Karpas-422 (cell line): Measurements from ENCODE around the gene ZIC1. TPM values are rescaled to one million over a fixed set of nuclear protein-coding genes. Genes with fewer than 3 reads are reported as not detected.

Experiments
- DNase-seq: peaks from one replicate; pipeline ENCODE4 v3.0.0-alpha.2; 2015
- H2AFZ ChIP-seq: fragments of 200-600 bp; sonication (generic); 2 replicates; pipeline ENCODE4 v1.6.1; 2014; ENCODE audit warnings: antibody characterized with exemption, low read length, mixed read lengths
- H3K27ac ChIP-seq: fragments of 200-600 bp; sonication (generic); 2 replicates; pipeline ENCODE4 v1.5.1; 2014; ENCODE audit warnings: mild to moderate bottlenecking, low read length, moderate library complexity
- H3K27me3 ChIP-seq: fragments of 200-600 bp; sonication (generic); 2 replicates; pipeline ENCODE4 v1.6.1; 2014; ENCODE audit warnings: low read length, mixed read lengths
- H3K36me3 ChIP-seq: fragments of 200-600 bp; sonication (generic); 2 replicates; pipeline ENCODE4 v1.6.1; 2014; ENCODE audit warnings: low read length, mixed read lengths; ENCODE audit not compliant: insufficient read depth
- H3K4me1 ChIP-seq: fragments of 200-600 bp; sonication (generic); 2 replicates; pipeline ENCODE4 v1.6.1; 2014; ENCODE audit warnings: mild to moderate bottlenecking, low read length, mixed read lengths
- H3K4me2 ChIP-seq: fragments of 200-600 bp; sonication (generic); 2 replicates; pipeline ENCODE4 v1.6.1; 2014; ENCODE audit warnings: low read length, low read depth, mild to moderate bottlenecking; ENCODE audit not compliant: poor library complexity, severe bottlenecking
- H3K4me3 ChIP-seq: fragments of 200-600 bp; sonication (generic); 2 replicates; pipeline ENCODE4 v1.5.1; 2014; ENCODE audit warnings: mild to moderate bottlenecking, antibody characterized with exemption, low read length, mixed read lengths
- H3K79me2 ChIP-seq: fragments of 200-600 bp; sonication (generic); 2 replicates; pipeline ENCODE4 v1.6.1; 2014; ENCODE audit warnings: mild to moderate bottlenecking, low read length, mixed read lengths
- H3K9ac ChIP-seq: fragments of 200-600 bp; sonication (generic); 2 replicates; pipeline ENCODE4 v1.6.0; 2014; ENCODE audit warnings: low read length
- H3K9me2 ChIP-seq: fragments of 200-600 bp; sonication (generic), shearing (Covaris generic); replicated peaks from 2 replicates; pipeline ENCODE4 v1.6.0; 2014; ENCODE audit warnings: mild to moderate bottlenecking, low read length, moderate library complexity; ENCODE audit not compliant: insufficient read depth
- H3K9me3 ChIP-seq: fragments of 300-700, 200-600 bp; sonication (generic); 2 replicates; pipeline ENCODE4 v1.6.1; 2014; ENCODE audit warnings: low read length, mixed read lengths
- H4K20me1 ChIP-seq: fragments of 200-600 bp; sonication (generic); 2 replicates; pipeline ENCODE4 v1.6.1; 2014; ENCODE audit warnings: mild to moderate bottlenecking, antibody characterized with exemption, low read length, low read depth; ENCODE audit not compliant: insufficient read depth
- total RNA-seq: library from RNA; depleted of rRNA; stranded (reverse); fragments of >200 nt; shearing (Covaris generic); gene quantifications from 2 replicates; pipeline ENCODE4 v1.2.3, GENCODE V29; 2014; ENCODE audit warnings: low replicate concordance

The ZIC1 gene
- total RNA-seq, 1 experiment from 2014 or later: not detected

- Histone ChIP-seq H3K9me3 (no peaks in the 10 kb centered on the region; the same call in 1 of the 2 replicates), H3K4me1 (no peaks in the 10 kb centered on the region), H3K27me3 (no peaks in the 10 kb centered on the region), H3K9ac (no peak overlapping the region), H4K20me1 (no peaks in the 10 kb centered on the region), H3K9me2 (no peaks in the 10 kb centered on the region), H3K4me2 (no peak overlapping the region), H3K4me3 (no peak overlapping the region), H3K36me3 (no peaks in the 10 kb centered on the region), H3K79me2 (no peaks in the 10 kb centered on the region), H3K27ac (no peak overlapping the region), H2AFZ (no peak overlapping the region)
- no peak for DNase-seq
Observed at GRCh38 chr3:147410116-147410525, 956 bp downstream of the ZIC1 start.

- H3K4me2 ChIP-seq: no peak overlapping the region
- H3K9ac ChIP-seq: no peak overlapping the region
- H3K9me3 ChIP-seq: no peaks in the 10 kb centered on the region; the same call in 1 of the 2 replicates
- H3K27me3 ChIP-seq: no peaks in the 10 kb centered on the region
- no peak for DNase-seq
- no peaks in the 10 kb centered on the region for H4K20me1 ChIP-seq
- H3K9me2 ChIP-seq: no peaks in the 10 kb centered on the region
- no peaks in the 10 kb centered on the region for H3K4me1 ChIP-seq
- no peak overlapping the region for H3K27ac ChIP-seq
- H3K4me3 ChIP-seq: no peak overlapping the region
- no peak overlapping the region for H2AFZ ChIP-seq
- no peaks in the 10 kb centered on the region for H3K79me2 ChIP-seq
- H3K36me3 ChIP-seq: no peaks in the 10 kb centered on the region
Observed at GRCh38 chr3:147410526-147411237, 1.5 kb downstream of the ZIC1 start.

- no peak for DNase-seq
- Histone ChIP-seq H3K79me2 (no peaks in the 10 kb centered on the region), H3K4me2 (no peak overlapping the region), H3K27ac (no peak overlapping the region), H3K4me3 (no peak overlapping the region), H3K9me2 (no peaks in the 10 kb centered on the region), H3K9ac (no peak overlapping the region), H4K20me1 (no peaks in the 10 kb centered on the region), H2AFZ (no peak overlapping the region), H3K9me3 (no peaks in the 10 kb centered on the region; the same call in 1 of the 2 replicates), H3K27me3 (no peaks in the 10 kb centered on the region), H3K36me3 (no peaks in the 10 kb centered on the region), H3K4me1 (no peaks in the 10 kb centered on the region)
Observed at GRCh38 chr3:147411238-147411814, 2.2 kb downstream of the ZIC1 start.

GRCh38 chr3:147411815-147412241 lies 2.7 kb downstream of the ZIC1 start:
- H3K4me2 ChIP-seq: no peak overlapping the region
- H3K79me2 ChIP-seq: no peaks in the 10 kb centered on the region
- H3K27me3 ChIP-seq: no peaks in the 10 kb centered on the region
- H3K36me3 ChIP-seq: no peaks in the 10 kb centered on the region
- H3K9me3 ChIP-seq: no peaks in the 10 kb centered on the region; the same call in 1 of the 2 replicates
- no peaks in the 10 kb centered on the region for H3K9me2 ChIP-seq
- H3K4me1 ChIP-seq: no peaks in the 10 kb centered on the region
- no peak overlapping the region for H3K9ac ChIP-seq
- no peak overlapping the region for H3K27ac ChIP-seq
- H2AFZ ChIP-seq: no peak overlapping the region
- H4K20me1 ChIP-seq: no peaks in the 10 kb centered on the region
- no peak overlapping the region for H3K4me3 ChIP-seq
- no peak for DNase-seq

GRCh38 chr3:147412261-147412916 lies 3.2 kb downstream of the ZIC1 start:
- H4K20me1 ChIP-seq: no peaks in the 10 kb centered on the region
- H3K9me3 ChIP-seq: no peaks in the 10 kb centered on the region; the same call in 1 of the 2 replicates
- H2AFZ ChIP-seq: no peak overlapping the region
- no peaks in the 10 kb centered on the region for H3K79me2 ChIP-seq
- no peaks in the 10 kb centered on the region for H3K9me2 ChIP-seq
- H3K4me1 ChIP-seq: no peaks in the 10 kb centered on the region
- H3K36me3 ChIP-seq: no peaks in the 10 kb centered on the region
- no peak overlapping the region for H3K4me3 ChIP-seq
- no peak overlapping the region for H3K9ac ChIP-seq
- no peak overlapping the region for H3K27ac ChIP-seq
- no peaks in the 10 kb centered on the region for H3K27me3 ChIP-seq
- no peak overlapping the region for H3K4me2 ChIP-seq
- DNase-seq: no peak

GRCh38 chr3:147412917-147413685 lies 3.9 kb downstream of the ZIC1 start:
- Histone ChIP-seq H3K9me3 (no peaks in the 10 kb centered on the region; the same call in 1 of the 2 replicates), H3K27me3 (no peaks in the 10 kb centered on the region), H3K4me2 (no peak overlapping the region), H3K9me2 (no peaks in the 10 kb centered on the region), H4K20me1 (no peaks in the 10 kb centered on the region), H3K27ac (no peak overlapping the region), H3K36me3 (no peaks in the 10 kb centered on the region), H3K4me1 (no peaks in the 10 kb centered on the region), H3K79me2 (no peaks in the 10 kb centered on the region), H2AFZ (no peak overlapping the region), H3K4me3 (no peak overlapping the region), H3K9ac (no peak overlapping the region)
- DNase-seq: no peak

- Histone ChIP-seq H4K20me1 (no peaks in the 10 kb centered on the region), H3K79me2 (no peaks in the 10 kb centered on the region), H3K36me3 (no peaks in the 10 kb centered on the region), H3K9me2 (no peaks in the 10 kb centered on the region), H3K4me1 (no peaks in the 10 kb centered on the region), H3K9ac (no peak overlapping the region), H3K9me3 (no peaks in the 10 kb centered on the region; the same call in 1 of the 2 replicates), H3K4me2 (no peak overlapping the region), H3K4me3 (no peak overlapping the region), H3K27ac (no peak overlapping the region), H2AFZ (no peak overlapping the region), H3K27me3 (no peaks in the 10 kb centered on the region)
- no peak for DNase-seq
Observed at GRCh38 chr3:147413686-147414389, 4.7 kb downstream of the ZIC1 start.
